ENCODE measurements around the gene RABGGTA. TPM values are rescaled to one million over a fixed set of nuclear protein-coding genes. Genes with fewer than 3 reads are reported as not detected.

The RABGGTA gene
- total RNA-seq, 1 experiment from 2014 or later: 35.3 TPM

- H3K9me3 Mint-ChIP-seq (ENCODE audit: low read depth, unreplicated experiment): no peaks in the 10 kb centered on the region
- H3K4me1 Mint-ChIP-seq (ENCODE audit: low read depth, unreplicated experiment): peaks cover 30% of the 10 kb centered on the region
- no peak for DNase-seq
- no peak overlapping the region for H3K27ac Mint-ChIP-seq (ENCODE audit: unreplicated experiment)
- intact Hi-C loops (cut with micrococcal nuclease; ENCODE audit: unreplicated experiment): no loop called here
- no TSS peak for BruUV-seq (replicated peaks)
- peaks cover 27% of the 10 kb centered on the region for H3K36me3 Mint-ChIP-seq (ENCODE audit: insufficient read depth, unreplicated experiment)
- TF ChIP-seq CTCF (IDR thresholded peaks at IDR 0.05; ENCODE audit: unreplicated experiment): no peak
- no peak overlapping the region for H3K4me3 Mint-ChIP-seq (ENCODE audit: low read depth, unreplicated experiment)
- CTCF ChIA-PET: no interaction called here
- no peaks in the 10 kb centered on the region for H3K27me3 Mint-ChIP-seq (ENCODE audit: unreplicated experiment)
Measured at GRCh38 chr14:24269368-24269767, 2.0 kb downstream of the RABGGTA start.

- Mint-ChIP-seq H3K27ac (ENCODE audit: unreplicated experiment) (no peak overlapping the region), H3K36me3 (ENCODE audit: insufficient read depth, unreplicated experiment) (peaks cover 27% of the 10 kb centered on the region), H3K4me3 (ENCODE audit: low read depth, unreplicated experiment) (no peak overlapping the region), H3K9me3 (ENCODE audit: low read depth, unreplicated experiment) (no peaks in the 10 kb centered on the region), H3K27me3 (ENCODE audit: unreplicated experiment) (no peaks in the 10 kb centered on the region), H3K4me1 (ENCODE audit: low read depth, unreplicated experiment) (peaks cover 18% of the 10 kb centered on the region)
- no peak for TF ChIP-seq CTCF (IDR thresholded peaks at IDR 0.05; ENCODE audit: unreplicated experiment)
- CTCF ChIA-PET: no interaction called here
- DNase-seq: no peak
- no TSS peak for BruUV-seq (replicated peaks)
- intact Hi-C loops (cut with micrococcal nuclease; ENCODE audit: unreplicated experiment): no loop called here
Measured at GRCh38 chr14:24268225-24268624, 3.2 kb downstream of the RABGGTA start.

GRCh38 chr14:24267516-24267915 is 3.9 kb downstream of the RABGGTA start:
- Mint-ChIP-seq H3K36me3 (ENCODE audit: insufficient read depth, unreplicated experiment) (peaks cover 27% of the 10 kb centered on the region), H3K4me1 (ENCODE audit: low read depth, unreplicated experiment) (peaks cover 11% of the 10 kb centered on the region), H3K27me3 (ENCODE audit: unreplicated experiment) (no peaks in the 10 kb centered on the region), H3K4me3 (ENCODE audit: low read depth, unreplicated experiment) (no peak overlapping the region), H3K27ac (ENCODE audit: unreplicated experiment) (no peak overlapping the region), H3K9me3 (ENCODE audit: low read depth, unreplicated experiment) (no peaks in the 10 kb centered on the region)
- no peak for DNase-seq
- no peak for TF ChIP-seq CTCF (IDR thresholded peaks at IDR 0.05; ENCODE audit: unreplicated experiment)
- intact Hi-C loops (cut with micrococcal nuclease; ENCODE audit: unreplicated experiment): no loop called here
- CTCF ChIA-PET: no interaction called here
- BruUV-seq (replicated peaks): no TSS peak

- Mint-ChIP-seq H3K36me3 (ENCODE audit: insufficient read depth, unreplicated experiment) (peaks cover 20% of the 10 kb centered on the region), H3K27me3 (ENCODE audit: unreplicated experiment) (no peaks in the 10 kb centered on the region), H3K4me3 (ENCODE audit: low read depth, unreplicated experiment) (no peak overlapping the region), H3K27ac (ENCODE audit: unreplicated experiment) (no peak overlapping the region), H3K9me3 (ENCODE audit: low read depth, unreplicated experiment) (no peaks in the 10 kb centered on the region), H3K4me1 (ENCODE audit: low read depth, unreplicated experiment) (peaks cover 2% of the 10 kb centered on the region)
- BruUV-seq (replicated peaks): no TSS peak
- CTCF ChIA-PET: no interaction called here
- TF ChIP-seq CTCF (IDR thresholded peaks at IDR 0.05; ENCODE audit: unreplicated experiment): no peak
- intact Hi-C loops (cut with micrococcal nuclease; ENCODE audit: unreplicated experiment): no loop called here
- no peak for DNase-seq
Measured at GRCh38 chr14:24266344-24267244, 4.8 kb downstream of the RABGGTA start.
